WTC11 (cell line): ENCODE data around the gene CCDC17. TPM values are rescaled to one million over a fixed set of nuclear protein-coding genes. Genes with fewer than 3 reads are reported as not detected.

ENCODE experiments used
- ATAC-seq: fragments of 200-7000 bp; cut with Tn5 transposase; 2 replicates; pipeline ENCODE4 v1.10.0; 2021; ENCODE audit warnings: mild to moderate bottlenecking, moderate library complexity
- CTCF ChIA-PET: fragments of 300-600 bp; sonication (Branson Sonifier 250); formaldehyde crosslinking; loops from one replicate; lab custom pipeline; 2021; ENCODE audit warnings: antibody characterized with exemption; lab: Charles Lee
- POLR2A ChIA-PET: fragments of 350-600 bp; sonication (Branson Sonifier 250); formaldehyde crosslinking; loops from one replicate; lab custom pipeline; 2021; ENCODE audit warnings: antibody characterized with exemption; lab: Charles Lee
- DNase-seq: peaks from one replicate; pipeline ENCODE4 v3.0.0; 2021; ENCODE audit warnings: low spot score
- H3K27ac Mint-ChIP-seq: 2 replicates; pipeline ENCODE4 v1.8.0; 2021; ENCODE audit warnings: mixed read lengths
- H3K27me3 Mint-ChIP-seq: 2 replicates; pipeline ENCODE4 v1.8.0; 2021; ENCODE audit warnings: low read depth, mild to moderate bottlenecking, moderate library complexity, mixed read lengths
- H3K36me3 Mint-ChIP-seq: 2 replicates; pipeline ENCODE4 v1.8.0; 2021; ENCODE audit warnings: mixed read lengths
- H3K4me1 Mint-ChIP-seq: 2 replicates; pipeline ENCODE4 v1.8.0; 2022; ENCODE audit warnings: mixed read lengths
- H3K4me3 Mint-ChIP-seq: 2 replicates; pipeline ENCODE4 v1.8.0; 2021; ENCODE audit warnings: mild to moderate bottlenecking, moderate library complexity, mixed read lengths
- H3K9me3 Mint-ChIP-seq: 2 replicates; pipeline ENCODE4 v1.8.0; 2021; ENCODE audit warnings: mixed read lengths
- AFF4 ChIP-seq: sonication (generic); formaldehyde crosslinking; IDR thresholded peaks from 2 replicates; pipeline ENCODE4 v1.8.1; 2023; ENCODE audit warnings: mild to moderate bottlenecking, missing genetic modification reagents, borderline replicate concordance
- ARID4B ChIP-seq: sonication (generic); formaldehyde crosslinking; IDR thresholded peaks from 2 replicates; pipeline ENCODE4 v1.8.0; 2023; ENCODE audit warnings: missing genetic modification reagents, mild to moderate bottlenecking, borderline replicate concordance
- CREM ChIP-seq: sonication (generic); formaldehyde crosslinking; IDR thresholded peaks from 2 replicates; pipeline ENCODE4 v1.8.1; 2022; ENCODE audit warnings: mild to moderate bottlenecking, missing genetic modification reagents, moderate library complexity
- E2F5 ChIP-seq: sonication (generic); formaldehyde crosslinking; IDR thresholded peaks from 2 replicates; pipeline ENCODE4 v1.8.1; 2022; ENCODE audit warnings: mild to moderate bottlenecking, moderate library complexity, missing genetic modification reagents
- NFE2L1 ChIP-seq: sonication (generic); formaldehyde crosslinking; IDR thresholded peaks from 2 replicates; pipeline ENCODE4 v1.8.1; 2023; ENCODE audit warnings: missing genetic modification reagents
- NFYB ChIP-seq: sonication (generic); formaldehyde crosslinking; conservative IDR thresholded peaks from 2 replicates; pipeline ENCODE4 v1.8.0; 2022; ENCODE audit warnings: low read depth, missing genetic modification reagents
- NR1H2 ChIP-seq: sonication (generic); formaldehyde crosslinking; IDR thresholded peaks from 2 replicates; pipeline ENCODE4 v1.9.0; 2021; ENCODE audit warnings: mild to moderate bottlenecking, moderate library complexity, missing genetic modification reagents
- PRRX2 ChIP-seq: fragments of 250-450 bp; sonication (Bioruptor Pico); IDR thresholded peaks from 2 replicates; pipeline ENCODE4 v1.8.0; 2021; ENCODE audit warnings: mild to moderate bottlenecking
- SOX15 ChIP-seq: fragments of 250-450 bp; sonication (Bioruptor Pico); IDR thresholded peaks from 2 replicates; pipeline ENCODE4 v1.9.0; 2021; ENCODE audit warnings: mild to moderate bottlenecking
- ZNF219 ChIP-seq: sonication (generic); formaldehyde crosslinking; IDR thresholded peaks from 2 replicates; pipeline ENCODE4 v1.8.0; 2023; ENCODE audit warnings: missing genetic modification reagents, mild to moderate bottlenecking, borderline replicate concordance
- ZNF232 ChIP-seq: sonication (generic); formaldehyde crosslinking; IDR thresholded peaks from 2 replicates; pipeline ENCODE4 v1.8.0; 2022; ENCODE audit warnings: mild to moderate bottlenecking, missing genetic modification reagents
- total RNA-seq: library from RNA; stranded (reverse); gene quantifications from 3 replicates; pipeline ENCODE4 v1.2.3, GENCODE V29; 2021
- TF ChIP-seq, protein P1 (sequence below): sonication (generic); formaldehyde crosslinking; IDR thresholded peaks from 2 replicates; pipeline ENCODE4 v1.8.0; 2023; ENCODE audit warnings: missing genetic modification reagents
- TF ChIP-seq, protein P2 (sequence below): fragments of 250-450 bp; sonication (Bioruptor Pico); conservative IDR thresholded peaks from 2 replicates; pipeline ENCODE4 v1.9.0; 2021; ENCODE audit warnings: mild to moderate bottlenecking
- TF ChIP-seq, protein P3 (sequence below): sonication (generic); formaldehyde crosslinking; IDR thresholded peaks from 2 replicates; pipeline ENCODE4 v1.8.1; 2023; ENCODE audit warnings: mild to moderate bottlenecking, missing genetic modification reagents, moderate library complexity
- TF ChIP-seq, protein P4 (sequence below): sonication (generic); formaldehyde crosslinking; conservative IDR thresholded peaks from 2 replicates; pipeline ENCODE4 v1.8.1; 2023; ENCODE audit warnings: mild to moderate bottlenecking, low read depth, missing genetic modification reagents, moderate library complexity
- TF ChIP-seq, protein P5 (sequence below): fragments of 200-600 bp; IDR thresholded peaks from 2 replicates; pipeline ENCODE4 v1.8.0; 2022; ENCODE audit warnings: antibody characterized with exemption

Gene CCDC17
- total RNA-seq, 1 experiment from 2014 or later = 3.5 TPM

DNA sequence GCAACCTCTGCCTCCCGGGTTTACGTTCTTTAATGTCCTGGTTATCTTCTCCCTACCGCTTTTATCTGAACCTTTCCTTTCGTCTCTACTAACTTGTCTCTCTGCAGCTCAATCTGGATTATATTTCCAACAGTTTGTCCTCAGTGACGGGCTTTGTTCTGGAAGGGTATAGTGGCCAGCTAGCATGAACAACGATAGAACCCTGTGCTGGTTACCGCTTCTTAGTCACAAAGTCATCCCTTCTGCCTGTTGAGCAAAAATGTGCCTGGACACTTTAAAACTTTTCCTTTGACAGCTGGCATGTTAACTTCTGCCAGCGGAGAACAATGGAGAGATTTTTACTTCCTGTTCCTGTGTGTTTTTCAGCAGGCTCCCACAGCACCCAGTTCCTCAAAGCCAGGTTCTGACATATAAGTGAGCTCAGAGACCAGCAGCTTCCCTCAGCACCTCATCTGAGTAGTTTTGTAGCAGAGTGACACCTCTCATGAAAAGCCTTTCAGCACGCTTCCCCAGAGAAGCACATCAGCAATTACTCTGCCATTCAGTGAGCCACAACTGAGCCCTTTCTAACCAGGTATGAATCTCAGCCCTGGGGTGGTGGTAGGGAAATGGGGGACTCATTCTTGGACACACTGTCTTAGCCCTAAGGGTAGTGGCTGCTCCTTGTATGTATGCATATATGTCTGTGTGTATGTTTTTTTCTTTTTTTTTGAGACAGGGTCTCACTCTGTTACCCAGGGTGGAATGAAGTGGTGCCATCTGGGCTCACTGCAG lies 23.6 kb upstream of the CCDC17 start:
- TF ChIP-seq NFE2L1 (no peak), PRRX2 (CRISPR knock-in tag) (no peak), NFYB (CRISPR knock-in tag) (no peak), ZNF232 (no peak), CREM (no peak), E2F5 (no peak), AFF4 (no peak)
- TF ChIP-seq, protein P1, sequence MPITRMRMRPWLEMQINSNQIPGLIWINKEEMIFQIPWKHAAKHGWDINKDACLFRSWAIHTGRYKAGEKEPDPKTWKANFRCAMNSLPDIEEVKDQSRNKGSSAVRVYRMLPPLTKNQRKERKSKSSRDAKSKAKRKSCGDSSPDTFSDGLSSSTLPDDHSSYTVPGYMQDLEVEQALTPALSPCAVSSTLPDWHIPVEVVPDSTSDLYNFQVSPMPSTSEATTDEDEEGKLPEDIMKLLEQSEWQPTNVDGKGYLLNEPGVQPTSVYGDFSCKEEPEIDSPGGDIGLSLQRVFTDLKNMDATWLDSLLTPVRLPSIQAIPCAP = no peak
- TF ChIP-seq, protein P2, sequence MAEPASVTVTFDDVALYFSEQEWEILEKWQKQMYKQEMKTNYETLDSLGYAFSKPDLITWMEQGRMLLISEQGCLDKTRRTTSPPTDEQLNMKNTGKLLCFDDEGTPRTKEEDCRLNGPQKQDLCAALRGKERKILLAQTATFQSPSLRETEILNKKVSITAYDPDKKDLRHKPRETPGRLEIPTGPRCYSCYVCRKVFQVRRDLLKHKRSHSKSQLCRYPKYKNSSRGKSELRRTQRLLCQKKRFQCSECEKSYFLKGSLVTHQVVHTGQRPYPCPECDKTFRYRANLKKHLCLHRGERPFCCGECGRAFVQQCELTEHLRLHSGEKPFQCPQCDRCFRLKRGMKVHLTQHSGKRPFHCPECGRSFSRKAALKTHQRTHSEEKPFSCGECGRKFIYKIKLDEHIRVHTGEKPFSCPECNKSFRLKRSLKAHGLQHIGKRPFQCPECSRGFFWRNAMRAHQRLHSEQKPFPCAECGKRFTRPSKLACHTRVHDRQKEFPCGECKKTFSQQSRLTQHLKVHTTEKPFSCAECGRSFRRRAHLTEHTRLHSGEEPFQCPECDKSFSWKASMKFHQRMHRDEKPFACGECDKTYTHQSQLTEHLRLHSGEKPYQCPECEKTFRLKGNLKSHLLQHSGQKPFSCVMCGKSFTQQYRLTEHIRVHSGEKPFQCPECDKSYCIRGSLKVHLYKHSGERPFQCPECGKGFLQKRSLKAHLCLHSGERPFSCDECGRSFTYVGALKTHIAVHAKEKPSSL = no peak
- TF ChIP-seq, protein P3, sequence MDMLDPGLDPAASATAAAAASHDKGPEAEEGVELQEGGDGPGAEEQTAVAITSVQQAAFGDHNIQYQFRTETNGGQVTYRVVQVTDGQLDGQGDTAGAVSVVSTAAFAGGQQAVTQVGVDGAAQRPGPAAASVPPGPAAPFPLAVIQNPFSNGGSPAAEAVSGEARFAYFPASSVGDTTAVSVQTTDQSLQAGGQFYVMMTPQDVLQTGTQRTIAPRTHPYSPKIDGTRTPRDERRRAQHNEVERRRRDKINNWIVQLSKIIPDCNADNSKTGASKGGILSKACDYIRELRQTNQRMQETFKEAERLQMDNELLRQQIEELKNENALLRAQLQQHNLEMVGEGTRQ (CRISPR knock-in tag) = no peak
- TF ChIP-seq, protein P4, sequence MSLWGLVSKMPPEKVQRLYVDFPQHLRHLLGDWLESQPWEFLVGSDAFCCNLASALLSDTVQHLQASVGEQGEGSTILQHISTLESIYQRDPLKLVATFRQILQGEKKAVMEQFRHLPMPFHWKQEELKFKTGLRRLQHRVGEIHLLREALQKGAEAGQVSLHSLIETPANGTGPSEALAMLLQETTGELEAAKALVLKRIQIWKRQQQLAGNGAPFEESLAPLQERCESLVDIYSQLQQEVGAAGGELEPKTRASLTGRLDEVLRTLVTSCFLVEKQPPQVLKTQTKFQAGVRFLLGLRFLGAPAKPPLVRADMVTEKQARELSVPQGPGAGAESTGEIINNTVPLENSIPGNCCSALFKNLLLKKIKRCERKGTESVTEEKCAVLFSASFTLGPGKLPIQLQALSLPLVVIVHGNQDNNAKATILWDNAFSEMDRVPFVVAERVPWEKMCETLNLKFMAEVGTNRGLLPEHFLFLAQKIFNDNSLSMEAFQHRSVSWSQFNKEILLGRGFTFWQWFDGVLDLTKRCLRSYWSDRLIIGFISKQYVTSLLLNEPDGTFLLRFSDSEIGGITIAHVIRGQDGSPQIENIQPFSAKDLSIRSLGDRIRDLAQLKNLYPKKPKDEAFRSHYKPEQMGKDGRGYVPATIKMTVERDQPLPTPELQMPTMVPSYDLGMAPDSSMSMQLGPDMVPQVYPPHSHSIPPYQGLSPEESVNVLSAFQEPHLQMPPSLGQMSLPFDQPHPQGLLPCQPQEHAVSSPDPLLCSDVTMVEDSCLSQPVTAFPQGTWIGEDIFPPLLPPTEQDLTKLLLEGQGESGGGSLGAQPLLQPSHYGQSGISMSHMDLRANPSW = no peak
- Mint-ChIP-seq H3K4me1 (no peaks in the 10 kb centered on the region), H3K4me3 (no peak overlapping the region), H3K27me3 (no peaks in the 10 kb centered on the region), H3K27ac (peak overlapping the region; percentile 27), H3K9me3 (no peaks in the 10 kb centered on the region), H3K36me3 (peaks cover 63% of the 10 kb centered on the region)
- POLR2A ChIA-PET = no interaction called here
- ATAC-seq (no peak), DNase-seq (no peak)
- CTCF ChIA-PET = no interaction called here

DNA sequence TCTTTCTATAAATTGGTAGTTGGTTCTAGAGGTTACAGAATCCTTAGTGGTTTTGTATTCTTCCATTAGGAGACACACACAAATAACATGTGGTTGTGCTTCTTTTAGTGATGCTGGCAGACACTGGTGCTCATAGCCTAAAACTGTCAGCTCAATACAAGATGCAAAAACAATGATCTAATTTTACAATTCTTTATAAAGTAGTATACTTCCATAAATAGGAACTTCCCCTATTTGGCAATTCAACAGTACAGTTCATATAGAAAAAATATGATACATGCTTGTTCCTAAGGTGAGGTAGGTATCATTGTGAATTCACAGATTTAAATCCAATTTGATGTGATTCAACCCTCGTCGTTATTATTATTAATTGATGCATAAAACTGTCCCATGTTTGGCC lies 20.8 kb upstream of the CCDC17 start:
- no peaks in the 10 kb centered on the region for H3K4me1 Mint-ChIP-seq
- no peak for ATAC-seq
- no peak for TF ChIP-seq SOX15 (CRISPR knock-in tag)
- no peak for TF ChIP-seq ARID4B (CRISPR knock-in tag)
- TF ChIP-seq ZNF219 (CRISPR knock-in tag) = no peak
- no peak for TF ChIP-seq NR1H2 (CRISPR knock-in tag)
- TF ChIP-seq, protein P5, sequence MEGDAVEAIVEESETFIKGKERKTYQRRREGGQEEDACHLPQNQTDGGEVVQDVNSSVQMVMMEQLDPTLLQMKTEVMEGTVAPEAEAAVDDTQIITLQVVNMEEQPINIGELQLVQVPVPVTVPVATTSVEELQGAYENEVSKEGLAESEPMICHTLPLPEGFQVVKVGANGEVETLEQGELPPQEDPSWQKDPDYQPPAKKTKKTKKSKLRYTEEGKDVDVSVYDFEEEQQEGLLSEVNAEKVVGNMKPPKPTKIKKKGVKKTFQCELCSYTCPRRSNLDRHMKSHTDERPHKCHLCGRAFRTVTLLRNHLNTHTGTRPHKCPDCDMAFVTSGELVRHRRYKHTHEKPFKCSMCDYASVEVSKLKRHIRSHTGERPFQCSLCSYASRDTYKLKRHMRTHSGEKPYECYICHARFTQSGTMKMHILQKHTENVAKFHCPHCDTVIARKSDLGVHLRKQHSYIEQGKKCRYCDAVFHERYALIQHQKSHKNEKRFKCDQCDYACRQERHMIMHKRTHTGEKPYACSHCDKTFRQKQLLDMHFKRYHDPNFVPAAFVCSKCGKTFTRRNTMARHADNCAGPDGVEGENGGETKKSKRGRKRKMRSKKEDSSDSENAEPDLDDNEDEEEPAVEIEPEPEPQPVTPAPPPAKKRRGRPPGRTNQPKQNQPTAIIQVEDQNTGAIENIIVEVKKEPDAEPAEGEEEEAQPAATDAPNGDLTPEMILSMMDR = no peak

More for the DNA sequence above, 20.8 kb upstream of the CCDC17 start:
- no peak overlapping the region for H3K27ac Mint-ChIP-seq
- H3K36me3 Mint-ChIP-seq = peaks cover 59% of the 10 kb centered on the region
- no peaks in the 10 kb centered on the region for H3K27me3 Mint-ChIP-seq
- DNase-seq = no peak
- ChIA-PET POLR2A (no interaction called here), CTCF (interaction anchor here (0.5 kb wide), 1 partner anchor 508 kb away, joined by 3 read pairs; no protein-coding TSS in a partner anchor)
- H3K9me3 Mint-ChIP-seq = no peaks in the 10 kb centered on the region
- no peak overlapping the region for H3K4me3 Mint-ChIP-seq
